DND-41 (cell line): ENCODE measurements around the gene PTPRN2.

Experiments
- ATAC-seq: fragments of 200-7000 bp; cut with Tn5 transposase; 3 replicates; pipeline ENCODE4 v1.9.1; 2021; ENCODE audit warnings: low read depth; ENCODE audit not compliant: insufficient read depth
- DNase-seq: peaks from one replicate; pipeline ENCODE4 v3.0.0-alpha.2; 2020
- H2AFZ ChIP-seq: 2 replicates; pipeline ENCODE4 v1.6.0; 2012; ENCODE audit warnings: low read depth, low read length
- H3K27ac ChIP-seq: 2 replicates; pipeline ENCODE4 v1.5.1; 2012; ENCODE audit warnings: low read length, inconsistent platforms
- H3K27me3 ChIP-seq: fragments of 200-600 bp; sonication (generic); 2 replicates; pipeline ENCODE4 v1.6.0; 2012; ENCODE audit warnings: low read length, mild to moderate bottlenecking, inconsistent platforms; ENCODE audit not compliant: insufficient read depth, poor library complexity
- H3K36me3 ChIP-seq: 2 replicates; pipeline ENCODE4 v1.5.1; 2012; ENCODE audit warnings: low read length, inconsistent platforms; ENCODE audit not compliant: insufficient read depth
- H3K4me1 ChIP-seq: 2 replicates; pipeline ENCODE4 v1.5.1; 2012; ENCODE audit warnings: mild to moderate bottlenecking, low read length; ENCODE audit not compliant: insufficient read depth
- H3K4me2 ChIP-seq: 2 replicates; pipeline ENCODE4 v1.6.0; 2012; ENCODE audit warnings: mild to moderate bottlenecking, moderate library complexity, low read length, inconsistent platforms; ENCODE audit not compliant: insufficient read depth
- H3K4me3 ChIP-seq, 2 experiments: fragments of 200-600 bp in 1 of 2; shearing (Covaris generic) in 1 of 2; 2 replicates each; pipeline ENCODE4 v1.5.1; 2012 to 2016; ENCODE audit warnings: inconsistent platforms in 2 of 2, low read length in 2 of 2, mild to moderate bottlenecking in 2 of 2, low read depth in 1 of 2, moderate library complexity in 1 of 2
- H3K79me2 ChIP-seq: 2 replicates; pipeline ENCODE4 v1.6.0; 2012; ENCODE audit warnings: low read length, inconsistent platforms; ENCODE audit not compliant: insufficient read depth
- H3K9ac ChIP-seq: 2 replicates; pipeline ENCODE4 v1.6.0; 2012; ENCODE audit warnings: low read depth, mild to moderate bottlenecking, inconsistent platforms, low read length, moderate library complexity
- H3K9me3 ChIP-seq: 2 replicates; pipeline ENCODE4 v1.5.1; 2012; ENCODE audit warnings: low read length, moderate library complexity, mild to moderate bottlenecking, inconsistent platforms; ENCODE audit not compliant: insufficient read depth, severe bottlenecking
- H4K20me1 ChIP-seq: 2 replicates; pipeline ENCODE4 v1.6.0; 2012; ENCODE audit warnings: low read length; ENCODE audit not compliant: insufficient read depth
- EZH2 ChIP-seq: IDR thresholded peaks from 3 replicates; pipeline ENCODE4 v1.6.1; 2012; ENCODE audit warnings: borderline replicate concordance, low read depth, mild to moderate bottlenecking, moderate library complexity, low read length, inconsistent platforms; ENCODE audit not compliant: severe bottlenecking
- TF ChIP-seq, protein P1 (sequence below): IDR thresholded peaks from 2 replicates; pipeline ENCODE4 v1.5.1; 2012; ENCODE audit warnings: borderline replicate concordance, low read length, moderate library complexity, mild to moderate bottlenecking; ENCODE audit not compliant: poor library complexity, severe bottlenecking; ENCODE audit errors: extremely low read depth

Gene PTPRN2

DNA sequence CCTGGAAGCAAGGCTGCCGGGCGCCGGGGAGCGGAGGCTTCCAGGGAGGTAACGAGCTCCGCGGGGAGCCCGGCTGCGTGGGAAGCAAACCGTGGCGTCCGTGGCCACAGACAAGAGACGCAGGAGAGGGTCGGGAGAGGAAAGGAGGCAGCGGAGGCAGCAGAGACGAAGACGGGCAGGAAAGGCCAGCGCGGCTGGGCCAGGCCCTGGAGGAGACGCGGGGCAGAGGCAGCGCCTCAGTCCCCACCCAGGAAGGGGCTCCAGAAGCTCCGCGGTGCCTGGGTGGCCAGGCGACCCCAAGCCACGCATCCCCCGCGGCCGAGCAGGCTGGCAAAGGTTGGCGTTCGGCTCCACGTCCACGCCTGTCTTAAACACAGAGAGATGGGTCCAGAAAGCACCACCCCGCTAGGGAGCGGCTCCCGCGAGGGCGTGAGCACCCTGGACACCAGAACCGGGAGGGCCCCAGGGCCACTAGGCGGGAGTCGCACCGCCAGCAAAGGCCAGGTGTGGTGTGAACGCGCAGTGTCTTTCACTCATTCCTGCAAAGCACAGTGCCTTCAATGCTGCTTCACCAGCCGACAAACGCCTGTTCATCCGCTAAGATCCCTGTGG lies 97.3 kb downstream of the PTPRN2 start:
- Histone ChIP-seq H3K4me2 (no peak overlapping the region), H3K9me3 (no peaks in the 10 kb centered on the region), H3K27ac (no peak overlapping the region), H3K4me3 (no peak overlapping the region), H3K36me3 (no peaks in the 10 kb centered on the region), H3K79me2 (no peaks in the 10 kb centered on the region), H3K27me3 (no peaks in the 10 kb centered on the region), H2AFZ (no peak overlapping the region), H3K9ac (no peak overlapping the region), H3K4me1 (no peaks in the 10 kb centered on the region), H4K20me1 (no peaks in the 10 kb centered on the region)
- TF ChIP-seq EZH2: no peak
- TF ChIP-seq, protein P1, sequence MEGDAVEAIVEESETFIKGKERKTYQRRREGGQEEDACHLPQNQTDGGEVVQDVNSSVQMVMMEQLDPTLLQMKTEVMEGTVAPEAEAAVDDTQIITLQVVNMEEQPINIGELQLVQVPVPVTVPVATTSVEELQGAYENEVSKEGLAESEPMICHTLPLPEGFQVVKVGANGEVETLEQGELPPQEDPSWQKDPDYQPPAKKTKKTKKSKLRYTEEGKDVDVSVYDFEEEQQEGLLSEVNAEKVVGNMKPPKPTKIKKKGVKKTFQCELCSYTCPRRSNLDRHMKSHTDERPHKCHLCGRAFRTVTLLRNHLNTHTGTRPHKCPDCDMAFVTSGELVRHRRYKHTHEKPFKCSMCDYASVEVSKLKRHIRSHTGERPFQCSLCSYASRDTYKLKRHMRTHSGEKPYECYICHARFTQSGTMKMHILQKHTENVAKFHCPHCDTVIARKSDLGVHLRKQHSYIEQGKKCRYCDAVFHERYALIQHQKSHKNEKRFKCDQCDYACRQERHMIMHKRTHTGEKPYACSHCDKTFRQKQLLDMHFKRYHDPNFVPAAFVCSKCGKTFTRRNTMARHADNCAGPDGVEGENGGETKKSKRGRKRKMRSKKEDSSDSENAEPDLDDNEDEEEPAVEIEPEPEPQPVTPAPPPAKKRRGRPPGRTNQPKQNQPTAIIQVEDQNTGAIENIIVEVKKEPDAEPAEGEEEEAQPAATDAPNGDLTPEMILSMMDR: no peak
- DNase-seq: no peak
- no peak for ATAC-seq

DNA sequence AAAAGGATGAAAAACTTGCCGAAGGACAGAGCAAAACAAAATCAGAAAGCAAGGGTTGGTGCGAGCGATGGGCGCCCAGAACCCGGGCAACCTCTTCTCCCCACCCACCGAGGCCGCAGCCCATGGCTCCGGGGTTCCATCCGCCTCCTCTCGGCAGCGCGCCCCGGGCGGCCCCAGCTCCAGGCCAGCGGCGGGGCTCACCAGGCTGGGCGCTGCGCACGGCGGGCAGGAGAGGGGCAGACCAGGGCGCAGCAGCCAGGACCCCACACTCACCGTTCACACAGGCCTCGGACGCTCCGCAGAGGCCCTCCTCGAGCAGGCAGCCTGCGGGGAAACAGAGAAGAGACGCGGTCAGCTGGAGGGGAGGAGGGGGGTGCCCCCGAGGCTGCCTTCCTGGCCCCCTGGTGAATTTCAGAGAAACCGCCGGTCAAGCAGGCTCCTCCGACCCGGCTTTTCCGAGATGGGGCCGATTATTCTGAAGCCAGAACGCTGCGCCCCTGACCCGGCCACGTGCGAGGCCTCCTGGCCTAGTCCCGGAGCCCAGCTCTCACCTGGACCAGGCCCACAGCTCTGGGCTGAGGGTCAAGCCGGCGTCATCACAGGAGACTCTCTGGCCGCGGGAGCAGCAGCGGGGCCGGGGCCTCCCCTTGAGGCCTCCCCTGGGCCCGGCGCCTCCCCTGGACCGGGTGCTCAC lies 98.0 kb downstream of the PTPRN2 start:
- Histone ChIP-seq H2AFZ (no peak overlapping the region), H3K4me3 (no peak overlapping the region), H3K4me1 (no peaks in the 10 kb centered on the region), H3K27me3 (no peaks in the 10 kb centered on the region), H3K36me3 (no peaks in the 10 kb centered on the region), H3K4me2 (no peak overlapping the region), H3K27ac (no peak overlapping the region), H3K9me3 (no peaks in the 10 kb centered on the region), H4K20me1 (no peaks in the 10 kb centered on the region), H3K79me2 (no peaks in the 10 kb centered on the region), H3K9ac (no peak overlapping the region)
- TF ChIP-seq, protein P1: no peak
- no peak for TF ChIP-seq EZH2
- ATAC-seq (no peak), DNase-seq (no peak)

DNA sequence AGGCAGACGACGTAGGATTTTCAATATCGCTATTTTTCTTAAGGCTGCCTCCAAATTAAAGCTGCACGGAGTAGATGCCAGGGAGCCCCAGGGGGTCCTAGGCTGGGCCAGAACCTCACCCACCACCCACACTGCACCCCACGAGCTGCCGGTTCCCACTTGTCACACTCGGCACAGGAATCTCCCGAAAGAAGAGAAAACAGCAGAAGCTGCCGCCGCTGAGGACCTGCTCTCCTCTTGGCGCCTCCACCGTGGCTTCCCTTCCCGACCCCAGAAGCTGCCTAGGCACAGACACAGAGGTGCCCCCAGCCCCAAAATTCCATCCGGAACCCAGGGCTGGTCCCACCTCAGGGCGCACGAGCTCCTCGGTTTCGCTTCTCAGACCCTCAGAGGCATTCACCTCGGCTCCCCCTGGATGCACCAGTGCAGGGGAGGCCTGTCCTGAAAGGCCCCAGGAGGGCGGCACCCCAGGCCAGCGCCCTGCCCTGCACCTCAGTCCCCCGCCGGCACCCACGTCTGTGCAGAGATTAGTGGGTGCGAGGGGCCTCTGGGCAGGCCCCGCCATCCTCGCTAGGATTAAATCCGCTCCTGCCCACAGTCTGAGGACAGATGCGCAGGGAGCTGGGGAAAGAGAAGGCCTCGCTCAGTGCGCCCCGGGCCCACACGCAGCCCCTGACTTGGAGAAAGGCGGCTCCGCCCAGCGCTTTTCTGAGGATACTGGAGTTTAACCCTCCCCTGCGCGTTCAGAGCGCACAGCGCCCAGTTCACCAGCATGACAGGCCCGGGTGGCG lies 99.2 kb downstream of the PTPRN2 start:
- TF ChIP-seq, protein P1: no peak
- TF ChIP-seq EZH2: no peak
- no peaks in the 10 kb centered on the region for H3K4me1 ChIP-seq
- H3K4me3 ChIP-seq: no peak overlapping the region
- DNase-seq (no peak), ATAC-seq (no peak)
- no peaks in the 10 kb centered on the region for H3K79me2 ChIP-seq
- H3K9me3 ChIP-seq: no peaks in the 10 kb centered on the region
- H3K4me2 ChIP-seq: no peak overlapping the region
- H4K20me1 ChIP-seq: no peaks in the 10 kb centered on the region
- H3K27me3 ChIP-seq: no peaks in the 10 kb centered on the region
- H3K9ac ChIP-seq: no peak overlapping the region
- no peak overlapping the region for H3K27ac ChIP-seq
- H2AFZ ChIP-seq: no peak overlapping the region
- H3K36me3 ChIP-seq: no peaks in the 10 kb centered on the region
